HCT116 (cell line): ENCODE measurements around the gene RPL29. TPM values are rescaled to one million over a fixed set of nuclear protein-coding genes. Genes with fewer than 3 reads are reported as not detected.

ENCODE experiments used
- ATAC-seq: fragments of 200-7000 bp; cut with Tn5 transposase; 2 replicates; pipeline ENCODE4 v1.9.1; 2020; ENCODE audit warnings: mild to moderate bottlenecking, moderate library complexity
- BruUV-seq: library from RNA; stranded (reverse); fragments of 400-500 nt; replicated peaks from 2 replicates; lab custom pipeline; 2021; lab: Mats Ljungman, UMichigan
- CTCF ChIA-PET: fragments of 300-600 bp; sonication (Branson Sonifier 250); formaldehyde crosslinking; loops from one replicate; lab custom pipeline; 2021; ENCODE audit warnings: antibody characterized with exemption; lab: Charles Lee
- POLR2A ChIA-PET: fragments of 300-600, 350-600 bp; sonication (Branson Sonifier 250); formaldehyde crosslinking; loops from one replicate; lab custom pipeline; 2021; ENCODE audit warnings: antibody characterized with exemption; lab: Charles Lee
- RAD21 ChIA-PET, 2 experiments: fragments of 300-600 bp; sonication (Branson Sonifier 250); formaldehyde crosslinking; loops; one replicate each; lab custom pipeline; 2023; ENCODE audit warnings: low total read pairs in 2 of 2; ENCODE audit not compliant: uncharacterized antibody in 2 of 2, unreplicated experiment in 2 of 2, low non-redundant PET in 1 of 2; lab: Charles Lee
- DNase-seq: peaks from one replicate; pipeline ENCODE4 v3.0.0-alpha.2; 2010; ENCODE audit warnings: low read depth, low spot score
- H2AFZ ChIP-seq: fragments of 200-600 bp; shearing (Covaris generic), sonication (generic); 2 replicates; pipeline ENCODE4 v1.6.1; 2017; ENCODE audit warnings: low read depth, mixed run types, mixed read lengths, antibody characterized with exemption, low read length; ENCODE audit not compliant: poor library complexity, severe bottlenecking
- H3K27ac ChIP-seq: 2 replicates; pipeline ENCODE4 v1.5.1; 2012; ENCODE audit warnings: low read depth, low read length
- H3K27me3 ChIP-seq: fragments of 200-600 bp; sonication (generic); 2 replicates; pipeline ENCODE4 v1.6.1; 2016; ENCODE audit warnings: mixed run types, low read length, mixed read lengths; ENCODE audit not compliant: insufficient read depth
- H3K36me3 ChIP-seq, 2 experiments: fragments of 200-500 bp in 1 of 2; fragments of 200-600 bp in 1 of 2; sonication (Bioruptor generic) in 1 of 2; sonication (generic) in 1 of 2; 2 replicates each; pipeline versions ENCODE4 v1.5.1 to v1.6.1; 2014 to 2016; ENCODE audit warnings: low read length in 2 of 2, inconsistent platforms in 1 of 2, mixed read lengths in 1 of 2, mixed run types in 1 of 2; ENCODE audit not compliant: insufficient read depth in 2 of 2, control insufficient read depth in 1 of 2
- H3K4me1 ChIP-seq, 2 experiments: fragments of 200-600 bp in 1 of 2; sonication (generic) in 1 of 2; 2 replicates each; pipeline versions ENCODE4 v1.5.1 to v1.6.1; 2012 to 2017; ENCODE audit warnings: low read length in 2 of 2, inconsistent platforms in 1 of 2, mild to moderate bottlenecking in 1 of 2, mixed read lengths in 1 of 2, mixed run types in 1 of 2, moderate library complexity in 1 of 2; ENCODE audit not compliant: insufficient read depth in 2 of 2, control insufficient read depth in 1 of 2
- H3K4me2 ChIP-seq: fragments of 200-600 bp; sonication (generic); 2 replicates; pipeline ENCODE4 v1.6.1; 2017; ENCODE audit warnings: mixed run types, low read length, mixed read lengths
- H3K4me3 ChIP-seq, 2 experiments: fragments of 200-600 bp in 1 of 2; sonication (generic) in 1 of 2; replicated peaks in 1 of 2; 2 replicates each; pipeline ENCODE4 v1.5.1; 2011 to 2016; ENCODE audit warnings: low read length in 2 of 2, control low read depth in 1 of 2, low read depth in 1 of 2, mild to moderate bottlenecking in 1 of 2, mixed read lengths in 1 of 2, mixed run types in 1 of 2
- H3K79me2 ChIP-seq: fragments of 200-600 bp; sonication (generic); 2 replicates; pipeline ENCODE4 v1.6.1; 2017; ENCODE audit warnings: mild to moderate bottlenecking, mixed run types, low read length, moderate library complexity, mixed read lengths; ENCODE audit not compliant: insufficient read depth
- H3K9ac ChIP-seq: fragments of 200-600 bp; sonication (generic); 2 replicates; pipeline ENCODE4 v1.6.1; 2016; ENCODE audit warnings: low read length, mixed read lengths
- H3K9me2 ChIP-seq: fragments of 200-600 bp; sonication (generic), shearing (Covaris generic); 2 replicates; pipeline ENCODE4 v1.6.1; 2017; ENCODE audit warnings: mixed run types, mild to moderate bottlenecking, moderate library complexity; ENCODE audit not compliant: insufficient read depth
- H3K9me3 ChIP-seq, 2 experiments: fragments of 200-500 bp in 1 of 2; fragments of 200-600 bp in 1 of 2; sonication (Bioruptor generic) in 1 of 2; sonication (generic) in 1 of 2; 2 replicates each; pipeline ENCODE4 v1.6.1; 2014 to 2017; ENCODE audit warnings: low read length in 2 of 2, mixed read lengths in 2 of 2, inconsistent platforms in 1 of 2, low read depth in 1 of 2, mild to moderate bottlenecking in 1 of 2, mixed run types in 1 of 2, moderate library complexity in 1 of 2; ENCODE audit not compliant: control insufficient read depth in 1 of 2, insufficient read depth in 1 of 2
- H4K20me1 ChIP-seq: fragments of 200-600 bp; sonication (generic), shearing (Covaris generic); 2 replicates; pipeline ENCODE4 v1.6.1; 2017; ENCODE audit warnings: mixed run types, mild to moderate bottlenecking, moderate library complexity; ENCODE audit not compliant: insufficient read depth
- CEBPB ChIP-seq: IDR thresholded peaks from 2 replicates; pipeline ENCODE4 v1.6.1; 2012; ENCODE audit warnings: low read depth
- EZH2 ChIP-seq: fragments of 200-600 bp; sonication (generic); IDR thresholded peaks from 2 replicates; pipeline ENCODE4 v1.6.1; 2017; ENCODE audit warnings: antibody characterized with exemption, mixed run types
- EZH2phosphoT487 ChIP-seq: fragments of 200-600 bp; IDR thresholded peaks from 2 replicates; pipeline ENCODE4 v1.6.1; 2018; ENCODE audit warnings: antibody characterized with exemption, borderline replicate concordance
- FOSL1 ChIP-seq: IDR thresholded peaks from 2 replicates; pipeline ENCODE4 v1.6.1; 2012; ENCODE audit warnings: low read depth
- JUND ChIP-seq: IDR thresholded peaks from 2 replicates; pipeline ENCODE4 v1.6.1; 2012
- POLR2AphosphoS5 ChIP-seq: IDR thresholded peaks from 2 replicates; pipeline ENCODE4 v1.6.1; 2011; ENCODE audit warnings: mild to moderate bottlenecking, low read depth, low read length, moderate library complexity
- SIN3A ChIP-seq: IDR thresholded peaks from 2 replicates; pipeline ENCODE4 v1.6.1; 2012; ENCODE audit warnings: low read depth
- SRF ChIP-seq: IDR thresholded peaks from 2 replicates; pipeline ENCODE4 v1.6.1; 2012; ENCODE audit warnings: low read depth
- ZBTB33 ChIP-seq: IDR thresholded peaks from 2 replicates; pipeline ENCODE4 v1.6.1; 2011; ENCODE audit warnings: mild to moderate bottlenecking, low read length, moderate library complexity; ENCODE audit not compliant: insufficient replicate concordance; ENCODE audit errors: extremely low read depth
- ZFX ChIP-seq: fragments of 450-650 bp; IDR thresholded peaks from 2 replicates; pipeline ENCODE4 v1.6.1; 2017
- ZNF274 ChIP-seq: fragments of 200-500 bp; sonication (Bioruptor generic); IDR thresholded peaks from 2 replicates; pipeline ENCODE4 v1.6.1; 2014; ENCODE audit warnings: mild to moderate bottlenecking, low read depth, low read length, inconsistent platforms
- intact Hi-C: fragments of 100-400 bp; cut with micrococcal nuclease; formaldehyde crosslinking; loops from 2 replicates; pipeline ENCODE4 v1.10.0; 2022
- total RNA-seq: library from RNA; stranded (reverse); gene quantifications from one replicate; pipeline ENCODE4 v1.2.1, GENCODE V29; 2021; ENCODE audit not compliant: unreplicated experiment
- TF ChIP-seq, protein P1 (sequence below), 3 experiments: fragments of 200-600 bp in 1 of 3; sonication (generic) in 1 of 3; IDR thresholded peaks in 2 of 3; conservative IDR thresholded peaks in 1 of 3; 2 replicates each; pipeline ENCODE4 v1.5.1; 2012 to 2017; ENCODE audit warnings: low read depth in 2 of 3, low read length in 2 of 3, antibody characterized with exemption in 1 of 3, borderline replicate concordance in 1 of 3, control low read depth in 1 of 3, mild to moderate bottlenecking in 1 of 3, mixed read lengths in 1 of 3, mixed run types in 1 of 3, moderate library complexity in 1 of 3; ENCODE audit not compliant: insufficient read depth in 1 of 3
- TF ChIP-seq, protein P2 (sequence below): IDR thresholded peaks from 2 replicates; pipeline ENCODE4 v1.6.1; 2012
- TF ChIP-seq, protein P3 (sequence below): IDR thresholded peaks from 2 replicates; pipeline ENCODE4 v1.6.1; 2012

Gene RPL29
- total RNA-seq, 1 experiment from 2014 or later: 1,880 TPM

GRCh38 chr3:52014613-52015012, 18.9 kb upstream of the RPL29 start:
- RAD21 ChIA-PET: interaction anchor here in 1 of 2 experiments (0.5 kb wide), 1 partner anchor 324 kb away, joined by 3 read pairs; no protein-coding TSS in a partner anchor
- Histone ChIP-seq H3K9ac (no peak overlapping the region), H3K36me3 (no peaks in the 10 kb centered on the region), H3K4me2 (no peak overlapping the region), H3K4me1 (peaks cover 0 to 6% of the 10 kb centered on the region in 2 experiments; a peak in 1 of 4 replicates), H2AFZ (no peak overlapping the region), H3K79me2 (no peaks in the 10 kb centered on the region), H3K9me3 (no peaks in the 10 kb centered on the region), H3K27ac (no peak overlapping the region), H3K4me3 (no peak overlapping the region), H4K20me1 (no peaks in the 10 kb centered on the region), H3K27me3 (no peaks in the 10 kb centered on the region), H3K9me2 (no peaks in the 10 kb centered on the region)
- no peak for TF ChIP-seq CEBPB
- TF ChIP-seq, protein P1, sequence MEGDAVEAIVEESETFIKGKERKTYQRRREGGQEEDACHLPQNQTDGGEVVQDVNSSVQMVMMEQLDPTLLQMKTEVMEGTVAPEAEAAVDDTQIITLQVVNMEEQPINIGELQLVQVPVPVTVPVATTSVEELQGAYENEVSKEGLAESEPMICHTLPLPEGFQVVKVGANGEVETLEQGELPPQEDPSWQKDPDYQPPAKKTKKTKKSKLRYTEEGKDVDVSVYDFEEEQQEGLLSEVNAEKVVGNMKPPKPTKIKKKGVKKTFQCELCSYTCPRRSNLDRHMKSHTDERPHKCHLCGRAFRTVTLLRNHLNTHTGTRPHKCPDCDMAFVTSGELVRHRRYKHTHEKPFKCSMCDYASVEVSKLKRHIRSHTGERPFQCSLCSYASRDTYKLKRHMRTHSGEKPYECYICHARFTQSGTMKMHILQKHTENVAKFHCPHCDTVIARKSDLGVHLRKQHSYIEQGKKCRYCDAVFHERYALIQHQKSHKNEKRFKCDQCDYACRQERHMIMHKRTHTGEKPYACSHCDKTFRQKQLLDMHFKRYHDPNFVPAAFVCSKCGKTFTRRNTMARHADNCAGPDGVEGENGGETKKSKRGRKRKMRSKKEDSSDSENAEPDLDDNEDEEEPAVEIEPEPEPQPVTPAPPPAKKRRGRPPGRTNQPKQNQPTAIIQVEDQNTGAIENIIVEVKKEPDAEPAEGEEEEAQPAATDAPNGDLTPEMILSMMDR (IDR thresholded peaks at IDR 0.05 in 2 of 3, conservative IDR thresholded peaks at IDR 0.05 in 1 of 3; ENCODE audit: borderline replicate concordance in 1 of 3, insufficient read depth in 1 of 3, low read depth in 2 of 3, low read length in 2 of 3): peak; percentile 50 to 75 (median 63); a peak in 5 of 6 replicates
- no peak for TF ChIP-seq SIN3A
- BruUV-seq: no TSS peak
- POLR2A ChIA-PET: interaction anchor here (1.4 kb wide), 1 partner anchor 140 kb away, joined by 4 read pairs; no protein-coding TSS in a partner anchor
- ATAC-seq (peak; percentile 87), DNase-seq (peak; percentile 15)
- CTCF ChIA-PET: interaction anchor here (0.9 to 1.5 kb wide), 4 partner anchors 8 to 40 kb away, joined by 3 to 4 read pairs (median 3); no protein-coding TSS in a partner anchor
- intact Hi-C loops: no loop called here

DNA sequence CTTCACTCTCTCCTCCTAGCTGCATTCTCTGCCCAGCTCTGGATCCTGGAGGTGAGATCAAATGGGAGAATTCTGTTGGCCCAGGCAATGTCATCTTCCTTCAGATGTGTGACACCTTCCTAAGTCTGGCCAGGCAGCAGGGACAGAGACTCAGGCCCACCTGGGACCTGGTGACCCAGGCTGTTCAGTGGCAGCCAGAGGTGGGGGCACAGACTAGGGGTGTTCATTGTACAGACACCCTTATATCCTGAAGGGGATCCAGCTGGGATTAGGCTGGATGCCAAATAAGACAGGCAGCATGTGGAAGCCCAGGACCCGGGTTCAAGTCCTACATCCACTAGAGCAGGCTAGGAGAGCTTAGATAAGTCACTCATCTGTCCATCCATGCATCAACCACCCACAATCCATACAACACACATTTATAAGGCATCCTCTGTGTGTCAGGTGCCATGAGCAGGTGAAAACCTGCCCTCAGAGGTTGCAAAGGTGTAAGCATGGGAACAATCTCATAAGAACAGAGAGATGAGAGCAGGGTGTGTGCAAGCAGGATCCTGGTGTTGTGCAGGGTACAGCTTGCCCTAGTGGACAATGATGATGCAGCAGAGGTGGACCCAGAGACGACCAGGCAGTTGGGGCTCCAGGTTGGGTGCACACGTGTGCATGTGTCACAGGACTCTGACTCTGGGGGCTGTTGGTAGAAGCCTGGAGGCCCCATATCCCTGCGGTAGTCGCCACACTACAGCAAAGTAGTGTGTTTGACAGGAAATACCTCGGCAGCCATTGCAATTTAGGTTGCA, 18.3 kb upstream of the RPL29 start:
- no peaks in the 10 kb centered on the region for H3K27me3 ChIP-seq
- peaks cover 0 to 6% of the 10 kb centered on the region in 2 experiments; a peak in 1 of 4 replicates for H3K4me1 ChIP-seq
- ChIA-PET RAD21 (interaction anchor here in 1 of 2 experiments (0.5 kb wide), 1 partner anchor 325 kb away, joined by 3 read pairs; no protein-coding TSS in a partner anchor), CTCF (interaction anchor here (0.9 to 1.5 kb wide), 3 partner anchors 9 to 31 kb away, joined by 3 to 4 read pairs (median 3); no protein-coding TSS in a partner anchor), POLR2A (interaction anchor here (1.4 kb wide), 1 partner anchor 141 kb away, joined by 4 read pairs; no protein-coding TSS in a partner anchor)
- H3K27ac ChIP-seq: no peak overlapping the region
- H3K36me3 ChIP-seq: no peaks in the 10 kb centered on the region
- no peak overlapping the region for H3K4me3 ChIP-seq
- no peak overlapping the region for H2AFZ ChIP-seq
- DNase-seq (no peak), ATAC-seq (peak; percentile 84)
- BruUV-seq: no TSS peak
- H3K9ac ChIP-seq: no peak overlapping the region
- intact Hi-C loops: no loop called here
- H3K79me2 ChIP-seq: no peaks in the 10 kb centered on the region
- no peaks in the 10 kb centered on the region for H4K20me1 ChIP-seq
- no peaks in the 10 kb centered on the region for H3K9me3 ChIP-seq
- H3K9me2 ChIP-seq: no peaks in the 10 kb centered on the region
- no peak overlapping the region for H3K4me2 ChIP-seq
- TF ChIP-seq JUND: no peak
- no peak for TF ChIP-seq SRF
- TF ChIP-seq ZNF274: no peak
- no peak for TF ChIP-seq POLR2AphosphoS5
- TF ChIP-seq EZH2: no peak
- no peak for TF ChIP-seq CEBPB
- TF ChIP-seq EZH2phosphoT487: no peak
- TF ChIP-seq, protein P2, sequence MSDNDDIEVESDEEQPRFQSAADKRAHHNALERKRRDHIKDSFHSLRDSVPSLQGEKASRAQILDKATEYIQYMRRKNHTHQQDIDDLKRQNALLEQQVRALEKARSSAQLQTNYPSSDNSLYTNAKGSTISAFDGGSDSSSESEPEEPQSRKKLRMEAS: no peak
- no peak for TF ChIP-seq ZBTB33
- TF ChIP-seq, protein P3, sequence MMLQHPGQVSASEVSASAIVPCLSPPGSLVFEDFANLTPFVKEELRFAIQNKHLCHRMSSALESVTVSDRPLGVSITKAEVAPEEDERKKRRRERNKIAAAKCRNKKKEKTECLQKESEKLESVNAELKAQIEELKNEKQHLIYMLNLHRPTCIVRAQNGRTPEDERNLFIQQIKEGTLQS: no peak
- TF ChIP-seq ZFX: no peak
- TF ChIP-seq FOSL1: no peak
